Hepatocyte (in vitro differentiated cells): ENCODE data around the gene TMC6.

Experiments
- CTCF ChIP-seq: fragments of 200-600 bp; sonication (generic); IDR thresholded peaks from 2 replicates; pipeline ENCODE4 v1.5.1; 2016; ENCODE audit warnings: antibody characterized with exemption, mild to moderate bottlenecking; ENCODE audit not compliant: poor library complexity
- EZH2 ChIP-seq: fragments of 200-600 bp; sonication (generic); IDR thresholded peaks from 2 replicates; pipeline ENCODE4 v1.6.1; 2016; ENCODE audit warnings: antibody characterized with exemption, mild to moderate bottlenecking, borderline replicate concordance
- EZH2phosphoT487 ChIP-seq: fragments of 200-600 bp; sonication (generic); IDR thresholded peaks from one replicate; pipeline ENCODE4 v1.6.1; 2018; ENCODE audit warnings: antibody characterized with exemption, mild to moderate bottlenecking, low read depth, moderate library complexity; ENCODE audit not compliant: unreplicated experiment, severe bottlenecking

GRCh38 chr17:78175643-78175981 is 47.1 kb upstream of the TMC6 start:
- TF ChIP-seq CTCF (no peak), EZH2 (no peak), EZH2phosphoT487 (no peak)
